Activated CD8-positive, alpha-beta memory T cell treated with anti-CD3 and anti-CD28 coated beads for 48 hours (primary cell): Measurements from ENCODE around the gene PXYLP1.

Source experiments
- DNase-seq, 3 experiments: peaks; one replicate each; pipeline ENCODE4 v3.0.0-alpha.2; 2020; ENCODE audit warnings: low read depth in 2 of 3, low spot score in 2 of 3

PXYLP1 gene

DNA sequence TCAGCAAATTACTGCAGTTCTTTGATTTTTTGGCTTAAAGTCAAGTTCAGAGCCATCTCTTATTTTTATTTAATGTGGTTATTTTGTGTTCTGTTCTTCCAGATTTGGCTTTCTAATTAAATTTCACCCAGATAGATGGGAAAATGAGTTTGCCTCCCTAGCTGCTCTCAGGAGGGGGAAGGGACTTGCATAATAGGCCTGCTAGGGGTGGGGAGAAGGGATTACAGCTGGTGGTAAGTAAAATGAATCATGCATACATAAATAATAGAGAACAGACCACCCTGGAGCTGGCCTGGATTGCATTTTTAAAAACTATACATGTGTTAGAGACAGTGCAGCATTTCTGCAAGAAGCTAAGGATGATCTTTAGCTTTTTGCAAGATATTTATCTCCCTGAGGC, 3.9 kb upstream of the PXYLP1 start:
- DNase-seq: no peak

DNA sequence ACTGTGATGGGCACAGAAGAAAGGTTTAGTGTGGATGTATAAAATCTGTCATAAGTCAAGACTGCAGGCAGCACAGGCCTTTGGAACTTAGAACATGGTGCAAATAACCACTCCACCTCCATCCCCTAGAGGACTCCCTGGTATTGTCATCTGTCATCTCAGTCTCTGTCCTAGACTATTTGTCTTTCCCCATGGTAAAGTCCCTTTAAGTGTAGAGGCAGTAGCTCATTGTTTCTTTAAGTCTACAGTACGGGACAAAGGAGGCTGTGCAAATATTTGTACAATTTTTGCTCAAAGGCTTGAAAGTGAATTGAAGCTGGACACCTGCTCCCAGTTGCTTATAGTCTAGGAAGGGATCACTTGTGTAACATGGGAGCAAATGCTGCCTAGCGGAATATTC, 3.2 kb upstream of the PXYLP1 start:
- no peak for DNase-seq

GRCh38 chr3:141229132-141229531, 2.5 kb upstream of the PXYLP1 start:
- no peak for DNase-seq

DNA sequence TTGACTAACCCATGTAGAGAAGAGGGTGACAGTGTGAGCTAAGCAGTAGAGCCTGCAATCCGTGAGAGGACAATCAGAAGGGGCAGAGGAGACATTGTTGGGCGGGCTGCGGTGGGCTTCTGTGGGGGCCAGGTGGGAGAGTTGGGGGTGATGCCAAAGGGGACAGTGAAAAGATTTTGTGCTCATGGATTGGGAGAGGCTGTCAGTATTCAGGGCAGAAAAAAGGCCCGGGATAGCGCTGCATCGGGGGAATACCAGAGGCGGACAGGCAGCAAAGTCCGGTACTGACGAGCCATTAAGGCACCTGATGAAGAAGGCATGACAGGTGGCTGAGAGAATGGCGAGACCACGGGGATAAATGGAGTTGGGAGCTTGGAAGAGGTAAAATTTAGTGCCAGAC, 1.3 kb upstream of the PXYLP1 start:
- no peak for DNase-seq

DNA sequence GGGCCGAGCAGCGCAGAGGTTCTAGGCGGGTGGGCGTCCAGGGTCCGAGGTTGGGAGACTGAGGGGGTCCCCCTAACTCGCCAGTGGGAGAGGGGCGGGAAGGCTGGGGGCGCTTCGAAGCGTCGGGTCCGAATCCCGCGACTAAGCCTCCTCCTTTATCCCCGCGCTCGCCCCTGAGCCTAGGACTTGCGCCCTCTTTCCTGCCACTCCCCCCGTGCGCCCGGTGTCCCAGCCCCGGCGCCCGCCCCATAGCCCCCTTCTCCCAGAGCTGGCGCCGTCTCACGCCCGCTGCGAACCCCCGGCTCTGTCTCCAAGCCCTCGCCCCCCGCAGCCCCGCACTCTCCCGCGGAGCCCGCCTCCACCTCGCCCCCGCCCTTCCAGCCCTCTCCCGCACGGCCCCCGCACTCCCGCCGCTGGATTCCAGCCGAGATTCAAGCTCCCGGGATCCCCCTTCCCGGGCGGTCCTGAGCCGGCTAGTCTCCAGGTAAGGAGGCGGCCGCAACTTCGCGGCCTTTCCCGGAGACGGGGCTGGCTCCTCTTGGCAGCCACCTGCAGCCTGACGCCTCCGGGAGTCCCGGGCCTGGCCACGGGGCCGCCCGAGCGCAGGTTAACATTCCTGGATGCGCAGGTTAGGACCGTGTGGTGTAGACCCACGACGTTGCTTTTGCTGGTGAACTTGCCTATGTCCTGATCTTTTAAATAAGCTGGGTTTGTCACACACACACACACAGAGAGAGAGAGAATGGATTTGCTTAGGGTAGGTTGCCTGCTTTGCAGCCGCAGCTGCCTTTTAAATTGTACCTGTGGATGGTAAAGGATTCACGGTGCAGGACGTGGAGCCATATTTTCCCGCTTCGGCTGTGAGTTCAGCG, 563 bp downstream of the PXYLP1 start:
- DNase-seq: no peak

GRCh38 chr3:141233457-141234161, 2.0 kb downstream of the PXYLP1 start:
- DNase-seq: no peak

DNA sequence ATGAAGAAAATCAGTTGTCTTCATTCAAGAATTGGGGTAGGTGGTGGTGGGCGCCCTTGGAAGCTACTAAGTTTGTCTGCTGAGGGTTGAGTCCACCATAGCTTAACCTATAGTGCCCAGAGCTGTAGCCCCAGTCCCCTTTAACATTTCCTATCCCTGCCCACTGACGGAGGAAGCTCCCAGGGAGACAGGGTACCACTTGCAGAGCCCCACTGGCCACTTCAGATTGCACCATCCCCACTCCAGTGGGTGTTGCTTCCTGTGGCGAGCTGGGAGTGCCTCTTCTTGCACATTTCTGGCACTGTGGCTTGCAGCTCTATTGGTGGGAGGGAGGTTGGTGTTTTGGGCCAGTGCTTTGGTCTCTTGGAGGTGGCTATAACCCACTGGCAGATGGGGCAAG, 2.7 kb downstream of the PXYLP1 start:
- DNase-seq: no peak

GRCh38 chr3:141235661-141236171, 4.1 kb downstream of the PXYLP1 start:
- DNase-seq: no peak

- no peak for DNase-seq
These were observed 4.7 kb downstream of the PXYLP1 start for GRCh38 chr3:141236361-141236760.

GRCh38 chr3:141237701-141238521, 6.3 kb downstream of the PXYLP1 start:
- no peak for DNase-seq

GRCh38 chr3:141239511-141240281, 8.1 kb downstream of the PXYLP1 start:
- no peak for DNase-seq

DNA sequence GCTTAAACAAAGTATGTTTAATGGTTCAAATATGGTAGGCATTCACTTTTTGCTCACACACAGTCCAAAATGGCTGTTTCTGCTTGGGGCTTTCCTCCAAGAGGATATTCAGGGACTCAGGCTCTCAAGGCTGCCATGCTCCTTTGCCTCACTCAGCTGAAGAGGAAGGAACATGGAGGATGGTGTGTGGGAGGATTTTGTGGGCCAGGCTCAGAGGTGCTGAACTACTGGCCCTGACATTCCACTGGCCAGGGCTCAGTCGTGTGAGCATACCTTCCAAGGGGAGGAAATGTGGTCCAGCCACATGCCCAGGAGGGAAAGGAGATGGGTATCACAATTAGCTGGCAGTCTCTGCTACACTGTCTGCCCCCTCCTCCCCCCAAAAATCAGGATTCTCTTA, 8.7 kb downstream of the PXYLP1 start:
- no peak for DNase-seq

GRCh38 chr3:141240687-141241615, 9.3 kb downstream of the PXYLP1 start:
- DNase-seq: no peak

GRCh38 chr3:141241616-141242376, 10.2 kb downstream of the PXYLP1 start:
- no peak for DNase-seq

DNA sequence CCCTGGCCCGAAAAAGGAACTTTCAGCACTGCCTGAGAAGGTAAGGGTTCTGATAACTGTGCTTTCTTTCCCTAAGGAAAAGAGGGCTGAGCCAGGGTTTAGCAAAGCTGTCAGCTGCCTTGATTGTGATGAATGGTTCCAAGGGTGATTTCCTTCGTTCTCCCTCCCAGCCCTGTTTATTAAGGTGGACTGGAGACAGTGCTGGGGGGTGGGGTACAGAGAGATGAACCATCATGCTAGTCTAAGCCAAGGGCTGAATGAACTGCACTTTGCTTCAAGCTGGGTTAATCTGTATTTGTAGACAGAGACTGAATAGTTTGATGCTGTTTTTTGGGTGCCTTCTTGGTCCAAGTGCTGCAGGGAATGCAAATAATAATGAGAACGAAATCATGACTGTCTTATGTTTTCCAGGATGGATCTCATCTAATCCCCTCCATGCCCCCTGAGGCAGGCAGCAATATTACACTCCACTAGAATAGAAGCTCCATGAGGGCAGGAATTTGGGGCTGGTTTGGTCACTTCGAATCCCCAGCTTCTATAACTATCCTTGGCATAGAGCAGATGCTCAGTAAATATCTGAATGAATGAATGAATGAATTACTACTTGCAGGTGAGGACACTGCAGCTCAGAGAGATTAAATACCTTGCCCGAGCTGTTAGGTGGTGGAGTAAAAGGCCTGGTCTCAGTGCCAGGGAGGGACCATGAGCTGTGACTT, 10.9 kb downstream of the PXYLP1 start:
- no peak for DNase-seq

DNA sequence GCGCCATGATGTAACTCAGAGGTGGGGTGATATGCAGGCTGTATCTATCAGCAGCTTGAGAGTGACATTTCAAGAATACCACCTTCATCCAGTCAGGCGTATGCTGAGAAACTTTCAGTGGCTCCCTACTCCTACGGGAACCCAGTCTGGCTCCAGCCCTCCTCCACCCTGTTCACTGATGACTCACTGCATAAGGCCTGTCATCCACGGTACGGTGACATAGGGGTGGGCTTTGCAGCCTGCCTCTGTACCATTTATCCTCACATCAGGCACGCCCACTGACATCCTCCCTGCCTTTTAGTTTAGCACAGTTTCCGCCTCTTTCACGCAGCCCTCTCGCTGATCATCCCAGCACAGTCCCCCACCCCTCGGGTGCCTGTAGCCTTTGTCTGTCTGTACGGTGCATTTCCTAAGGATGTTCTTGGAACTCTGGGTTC, 11.7 kb downstream of the PXYLP1 start:
- peak in 2 of 3 experiments; percentile 42 to 48 for DNase-seq

DNA sequence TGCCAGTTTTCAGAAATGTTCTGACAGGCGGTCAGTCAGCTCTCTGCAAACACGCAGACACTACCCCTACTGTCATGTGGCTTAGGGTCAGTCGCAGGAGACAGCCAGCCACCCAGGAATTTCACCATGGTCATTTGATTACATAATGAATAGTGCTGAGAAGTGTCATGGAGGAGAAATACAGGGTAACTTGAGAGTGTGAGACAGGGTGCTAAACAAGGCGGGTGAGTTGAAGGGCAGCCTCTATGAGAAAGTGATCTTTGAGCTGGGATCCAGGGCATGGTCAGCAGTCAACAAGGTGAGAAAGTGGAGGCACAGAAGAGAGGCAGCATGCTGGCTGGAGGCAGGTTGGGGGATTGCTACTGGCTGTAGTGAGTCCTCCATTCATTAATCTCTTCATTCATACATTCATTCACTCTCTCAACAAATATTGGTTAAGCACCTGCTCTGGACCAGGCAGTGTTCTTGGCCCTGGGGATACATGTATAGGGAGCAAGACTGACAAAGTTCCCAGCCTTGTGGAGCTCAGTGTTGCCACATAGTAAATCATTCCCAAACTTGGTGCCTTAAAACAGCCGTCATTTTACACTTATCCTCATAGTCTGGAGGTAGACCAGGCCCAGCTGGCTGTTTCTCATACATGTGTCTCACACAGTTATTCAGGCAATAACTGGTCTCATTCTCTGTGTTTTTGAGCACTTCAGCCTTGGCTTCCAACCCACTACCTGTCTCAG, 14.8 kb downstream of the PXYLP1 start:
- DNase-seq: no peak

GRCh38 chr3:141246958-141247301, 15.3 kb downstream of the PXYLP1 start:
- no peak for DNase-seq
